Measurements from ENCODE around the gene SNAPC5. TPM values are rescaled to one million over a fixed set of nuclear protein-coding genes. Genes with fewer than 3 reads are reported as not detected.
"Not testable (repeated sequence)": the region's sequence is repeated elsewhere in the genome, so short reads cannot be mapped to it uniquely, and the experiment has no call there.

The SNAPC5 gene
- total RNA-seq, 4 donors from 2014 or later = 33.9 to 66.9 (median 44.1) TPM

DNA sequence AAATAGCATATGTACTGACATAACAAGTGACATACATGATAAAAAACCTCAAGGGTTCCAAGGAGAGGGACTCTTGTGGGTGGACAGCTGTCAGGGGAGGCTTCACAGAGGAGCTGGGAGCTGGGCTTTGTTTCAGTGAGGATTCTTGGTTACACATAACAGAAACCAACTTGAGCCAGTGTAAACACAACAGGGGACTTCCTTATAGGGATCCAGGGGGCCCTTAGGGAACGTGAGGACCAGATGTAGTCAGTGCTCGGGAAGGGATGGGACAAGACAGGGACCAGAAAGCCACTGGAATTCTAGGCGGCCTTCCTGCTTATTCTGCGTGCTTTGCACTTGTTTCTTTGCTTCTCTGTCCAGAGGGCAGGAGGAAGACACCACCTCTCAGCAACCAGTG lies 34.9 kb downstream of the SNAPC5 start:
- Histone ChIP-seq H3K9me3 (no peaks in the 10 kb centered on the region), H3K4me3 (no peak overlapping the region), H3K27me3 (no peaks in the 10 kb centered on the region), H3K27ac (no peak overlapping the region), H3K36me3 (peaks cover 0 to 4% of the 10 kb centered on the region in 2 donors), H3K4me1 (no peaks in the 10 kb centered on the region)
- no peak for TF ChIP-seq EP300 (IDR thresholded peaks at IDR 0.05)
- TF ChIP-seq, protein P1, sequence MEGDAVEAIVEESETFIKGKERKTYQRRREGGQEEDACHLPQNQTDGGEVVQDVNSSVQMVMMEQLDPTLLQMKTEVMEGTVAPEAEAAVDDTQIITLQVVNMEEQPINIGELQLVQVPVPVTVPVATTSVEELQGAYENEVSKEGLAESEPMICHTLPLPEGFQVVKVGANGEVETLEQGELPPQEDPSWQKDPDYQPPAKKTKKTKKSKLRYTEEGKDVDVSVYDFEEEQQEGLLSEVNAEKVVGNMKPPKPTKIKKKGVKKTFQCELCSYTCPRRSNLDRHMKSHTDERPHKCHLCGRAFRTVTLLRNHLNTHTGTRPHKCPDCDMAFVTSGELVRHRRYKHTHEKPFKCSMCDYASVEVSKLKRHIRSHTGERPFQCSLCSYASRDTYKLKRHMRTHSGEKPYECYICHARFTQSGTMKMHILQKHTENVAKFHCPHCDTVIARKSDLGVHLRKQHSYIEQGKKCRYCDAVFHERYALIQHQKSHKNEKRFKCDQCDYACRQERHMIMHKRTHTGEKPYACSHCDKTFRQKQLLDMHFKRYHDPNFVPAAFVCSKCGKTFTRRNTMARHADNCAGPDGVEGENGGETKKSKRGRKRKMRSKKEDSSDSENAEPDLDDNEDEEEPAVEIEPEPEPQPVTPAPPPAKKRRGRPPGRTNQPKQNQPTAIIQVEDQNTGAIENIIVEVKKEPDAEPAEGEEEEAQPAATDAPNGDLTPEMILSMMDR (IDR thresholded peaks at IDR 0.05) = no peak
- no peak for TF ChIP-seq POLR2A (IDR thresholded peaks at IDR 0.05)
- no peak for TF ChIP-seq POLR2AphosphoS5 (IDR thresholded peaks at IDR 0.05)
- no peak for ATAC-seq
- 38 to 66% methylated on average over 4 of the region's 4 CpGs for WGBS, 2 donors (ENCODE audit: low coverage in 1 of 2)

DNA sequence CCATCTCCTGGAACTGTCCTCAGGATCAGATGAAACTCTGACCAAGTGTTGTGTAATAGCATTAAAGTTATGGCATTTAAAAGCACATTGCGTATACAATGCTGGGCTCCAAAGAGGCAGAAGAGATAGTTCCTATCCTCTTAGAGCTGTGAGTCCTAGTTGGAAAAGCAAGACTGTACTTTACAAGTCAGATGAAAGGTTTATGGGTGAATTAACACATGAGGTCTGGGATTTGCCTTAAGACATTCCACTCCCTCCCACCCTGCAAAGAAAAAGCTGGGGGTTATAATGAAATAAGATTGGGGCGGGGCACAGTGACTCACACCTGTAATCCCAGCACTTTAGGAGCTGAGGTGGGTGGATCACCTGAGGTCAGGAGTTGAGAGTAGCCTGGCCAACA lies 35.6 kb downstream of the SNAPC5 start:
- Histone ChIP-seq H3K27ac (no peak overlapping the region), H3K4me3 (no peak overlapping the region), H3K27me3 (no peaks in the 10 kb centered on the region), H3K9me3 (no peaks in the 10 kb centered on the region), H3K4me1 (no peaks in the 10 kb centered on the region), H3K36me3 (peaks cover 0 to 4% of the 10 kb centered on the region in 2 donors)
- no peak for ATAC-seq
- 93 to 94% methylated on average over 2 of the region's 2 CpGs for WGBS, 2 donors (ENCODE audit: low coverage in 1 of 2)
- TF ChIP-seq EP300 (IDR thresholded peaks at IDR 0.05) (no peak), POLR2A (IDR thresholded peaks at IDR 0.05) (no peak)

DNA sequence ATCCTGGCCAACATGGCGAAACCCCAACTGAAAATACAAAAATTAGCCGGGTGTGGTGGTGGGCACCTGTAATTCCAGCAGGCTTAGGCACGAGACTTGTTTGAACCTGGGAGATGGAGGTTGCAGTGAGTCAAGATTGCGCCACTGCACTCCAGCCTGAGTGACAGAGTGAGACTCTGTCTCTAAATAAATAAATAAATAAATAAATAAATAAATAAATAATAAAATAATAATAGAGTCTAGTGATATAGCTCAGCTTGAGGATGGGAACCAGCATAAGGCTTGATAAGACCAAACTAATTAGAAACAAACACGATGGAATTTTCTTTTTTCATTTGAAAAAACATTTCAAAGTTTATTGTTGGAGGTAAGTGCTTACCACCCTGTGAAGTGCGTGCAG lies 36.3 kb downstream of the SNAPC5 start:
- H3K9me3 ChIP-seq, H3K27me3 ChIP-seq, H3K27ac ChIP-seq, H3K4me3 ChIP-seq, H3K4me1 ChIP-seq, ATAC-seq, H3K36me3 ChIP-seq: not testable (repeated sequence)
- WGBS, 2 donors (ENCODE audit: low coverage in 1 of 2) = 99 to 100% methylated on average over 3 to 6 of the region's 6 CpGs

DNA sequence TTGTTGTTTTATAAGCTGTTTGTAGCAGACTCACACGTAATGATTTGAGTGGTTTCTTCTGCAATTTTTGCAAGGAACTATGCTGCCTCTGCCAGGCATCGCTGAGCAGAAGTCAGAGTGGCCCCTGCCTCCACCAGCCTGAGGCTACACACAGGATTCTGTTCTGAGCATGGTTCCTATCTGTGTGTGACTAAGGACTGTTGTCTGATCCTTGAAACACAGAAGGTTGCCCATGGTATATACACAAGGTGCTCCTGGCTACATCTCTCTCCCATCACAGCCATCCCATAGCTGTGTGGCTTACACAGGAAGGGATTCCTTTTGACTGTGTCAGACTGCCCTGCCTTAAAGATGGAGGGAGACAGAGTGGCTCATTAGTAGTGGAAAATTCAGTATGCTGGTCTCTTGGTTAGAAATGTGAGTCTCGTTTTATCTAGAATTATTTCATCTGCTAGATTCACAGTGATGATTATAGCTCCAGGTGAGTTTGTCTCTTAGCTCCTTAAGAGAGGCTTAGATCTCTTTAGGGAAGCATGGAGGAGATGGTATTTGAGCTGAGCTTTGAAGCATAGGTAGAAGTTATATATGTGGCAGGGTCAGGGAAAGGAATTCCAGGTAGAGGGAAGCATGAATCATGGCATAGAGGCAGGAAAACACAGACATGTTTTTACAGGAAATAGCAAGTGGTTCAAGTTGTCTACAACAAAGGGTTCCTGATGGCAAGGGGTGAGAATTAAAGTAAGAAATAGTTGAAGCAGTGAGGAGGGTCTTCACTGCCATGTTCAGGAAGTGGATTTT lies 37.5 kb downstream of the SNAPC5 start:
- H3K9me3 ChIP-seq = no peaks in the 10 kb centered on the region
- 96 to 100% methylated on average over 1 to 3 of the region's 3 CpGs for WGBS, 2 donors (ENCODE audit: low coverage in 1 of 2)

DNA sequence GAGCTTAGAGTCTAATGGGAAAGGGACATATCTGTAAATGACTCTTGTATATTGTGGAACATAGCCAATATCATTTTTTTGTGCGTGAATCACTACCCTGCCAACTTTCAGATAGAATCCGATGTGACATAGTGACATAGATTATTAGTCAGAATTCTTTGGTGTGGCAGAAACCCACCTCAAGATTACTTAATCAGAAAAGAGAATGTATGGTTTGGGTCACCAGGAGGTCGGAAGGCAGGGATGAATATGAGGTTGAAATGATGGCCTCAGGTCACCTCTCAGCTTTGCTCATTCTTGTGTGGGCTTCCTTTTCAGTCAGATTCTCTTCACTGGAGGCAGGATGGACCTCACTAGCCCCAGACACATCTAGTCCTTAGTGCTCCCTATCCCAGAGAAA lies 41.4 kb downstream of the SNAPC5 start:
- Histone ChIP-seq H3K9me3 (no peaks in the 10 kb centered on the region), H3K27ac (no peak overlapping the region), H3K27me3 (no peaks in the 10 kb centered on the region), H3K4me3 (no peak overlapping the region), H3K36me3 (peaks cover 0 to 18% of the 10 kb centered on the region in 2 donors), H3K4me1 (no peaks in the 10 kb centered on the region)
- TF ChIP-seq POLR2AphosphoS5 (IDR thresholded peaks at IDR 0.05) (no peak), EP300 (IDR thresholded peaks at IDR 0.05) (no peak)
- 67 to 68% methylated on average over 3 of the region's 3 CpGs for WGBS, 2 donors (ENCODE audit: low coverage in 1 of 2)
- no peak for ATAC-seq

More for the DNA sequence above, 37.5 kb downstream of the SNAPC5 start:
- TF ChIP-seq, protein P1 (IDR thresholded peaks at IDR 0.05) = no peak
- TF ChIP-seq EP300 (IDR thresholded peaks at IDR 0.05) = no peak
- no peak for TF ChIP-seq POLR2AphosphoS5 (IDR thresholded peaks at IDR 0.05)
- no peak for TF ChIP-seq POLR2A (IDR thresholded peaks at IDR 0.05)
- peaks cover 0 to 4% of the 10 kb centered on the region in 2 donors for H3K36me3 ChIP-seq
- H3K4me1 ChIP-seq = no peaks in the 10 kb centered on the region
- H3K27ac ChIP-seq = no peak overlapping the region
- ATAC-seq = no peak
- H3K27me3 ChIP-seq = no peaks in the 10 kb centered on the region
- no peak overlapping the region for H3K4me3 ChIP-seq

DNA sequence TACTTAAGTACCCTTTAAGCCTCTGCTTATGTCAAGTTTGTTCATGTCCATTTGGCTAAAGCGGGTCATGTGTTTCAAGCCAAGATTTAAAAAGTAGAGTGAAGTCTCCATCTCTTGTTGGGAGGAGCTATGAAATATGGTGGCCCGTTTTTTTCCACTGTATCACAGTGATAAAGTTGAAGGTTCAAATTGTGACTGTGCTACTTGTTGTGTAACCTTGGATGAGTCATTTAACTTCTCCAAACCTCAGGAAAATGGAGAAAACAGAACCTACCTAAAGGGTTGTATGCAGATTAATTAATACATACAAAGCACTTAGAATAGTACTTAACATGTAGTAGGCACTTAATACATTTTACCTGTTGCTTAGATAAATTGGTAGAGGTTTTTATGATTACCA lies 43.4 kb downstream of the SNAPC5 start:
- H3K4me1 ChIP-seq = no peaks in the 10 kb centered on the region
- TF ChIP-seq, protein P1 (IDR thresholded peaks at IDR 0.05) = no peak
- TF ChIP-seq EP300 (IDR thresholded peaks at IDR 0.05) = no peak
- no peak for TF ChIP-seq POLR2AphosphoS5 (IDR thresholded peaks at IDR 0.05)
- no peak for TF ChIP-seq POLR2A (IDR thresholded peaks at IDR 0.05)
- WGBS, 2 donors (ENCODE audit: low coverage in 1 of 2) = 88 to 90% methylated on average over 2 of the region's 2 CpGs

More for the DNA sequence above, 43.4 kb downstream of the SNAPC5 start:
- no peak for ATAC-seq
- Histone ChIP-seq H3K36me3 (peaks cover 0 to 14% of the 10 kb centered on the region in 2 donors), H3K4me3 (no peak overlapping the region), H3K27ac (no peak overlapping the region), H3K9me3 (no peaks in the 10 kb centered on the region), H3K27me3 (no peaks in the 10 kb centered on the region)

Measured in gastroesophageal sphincter (tissue), 4 donors.